ENCODE measurements around the gene COL23A1. TPM values are rescaled to one million over a fixed set of nuclear protein-coding genes. Genes with fewer than 3 reads are reported as not detected.
"Not testable (repeated sequence)": the region's sequence is repeated elsewhere in the genome, so short reads cannot be mapped to it uniquely, and the experiment has no call there.

Gene COL23A1
- total RNA-seq, 2 experiments from 2014 or later, result 0.21 to 0.22 TPM

DNA sequence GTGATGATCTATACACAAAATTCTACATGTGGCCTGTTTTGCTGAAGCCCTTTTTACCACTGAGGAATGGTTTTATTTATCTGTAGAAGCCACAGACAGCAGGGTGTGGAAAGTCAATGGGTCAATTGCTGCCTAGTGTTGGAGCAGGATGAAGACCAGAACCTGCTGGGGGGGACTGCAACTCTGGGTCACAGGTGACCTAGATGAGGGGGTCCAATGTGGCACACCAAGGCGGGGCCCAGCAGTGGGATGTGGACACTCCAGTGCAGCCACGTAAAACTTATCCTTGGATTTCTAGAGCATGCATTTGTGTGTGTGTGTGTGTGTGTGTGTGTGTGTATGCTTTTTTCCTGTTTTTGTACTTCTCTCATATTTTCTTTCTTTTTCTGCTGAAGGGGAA is 210.1 kb downstream of the COL23A1 start:
- no peak overlapping the region for H3K4me3 Mint-ChIP-seq
- H3K27ac Mint-ChIP-seq, result no peak overlapping the region
- no peaks in the 10 kb centered on the region for H3K4me1 Mint-ChIP-seq
- DNase-seq, result no peak
- H3K9me3 Mint-ChIP-seq, result no peaks in the 10 kb centered on the region
- H3K36me3 Mint-ChIP-seq, result no peaks in the 10 kb centered on the region
- no peaks in the 10 kb centered on the region for H3K27me3 Mint-ChIP-seq

DNA sequence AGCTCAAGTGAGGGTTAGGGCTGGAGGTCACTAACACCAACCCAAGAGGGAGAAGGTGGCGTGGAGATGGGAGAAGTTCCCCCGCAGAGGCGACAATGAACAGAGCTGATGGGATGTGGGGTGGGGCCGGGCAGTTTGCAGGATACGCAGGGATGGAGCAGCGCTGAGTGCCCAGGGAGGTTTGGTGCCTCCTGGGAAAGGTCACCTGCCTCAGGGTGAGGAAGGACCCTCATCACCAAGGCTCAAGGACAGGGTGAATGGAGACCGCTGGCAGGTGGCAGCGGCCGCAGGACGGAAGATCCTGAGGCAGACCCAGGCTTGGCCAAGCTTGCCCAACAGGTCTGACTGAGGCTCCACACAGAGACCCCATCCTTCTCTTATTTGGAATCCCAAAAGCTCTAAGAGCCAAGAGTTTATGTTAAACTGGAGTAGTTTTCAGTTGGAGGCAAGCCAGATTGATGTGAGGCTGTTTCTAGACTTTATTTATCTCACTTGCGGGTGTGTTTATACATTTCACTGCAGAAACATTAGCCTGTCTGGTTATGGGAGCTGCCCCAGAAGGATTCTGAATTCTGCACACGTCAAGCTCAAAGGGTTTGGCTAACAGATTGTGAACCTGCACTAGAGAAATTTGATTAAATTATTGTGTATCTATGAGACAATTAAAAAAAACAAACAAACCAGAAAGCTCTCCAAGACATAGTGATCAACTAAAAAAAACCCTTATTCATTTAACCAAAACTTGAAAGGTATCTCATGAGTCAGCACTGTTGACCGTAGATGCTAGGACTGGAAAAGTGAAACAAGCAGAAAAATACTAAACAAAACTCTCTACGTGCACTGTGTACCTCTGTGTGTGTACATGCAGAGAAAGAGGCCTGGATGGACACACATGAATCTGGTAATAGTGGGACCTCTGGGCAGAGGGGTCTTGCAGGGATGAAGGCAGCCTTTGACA is 211.4 kb downstream of the COL23A1 start:
- Mint-ChIP-seq H3K4me3 (no peak overlapping the region), H3K36me3 (no peaks in the 10 kb centered on the region), H3K27me3 (no peaks in the 10 kb centered on the region), H3K27ac (no peak overlapping the region), H3K4me1 (no peaks in the 10 kb centered on the region), H3K9me3 (no peaks in the 10 kb centered on the region)
- no peak for DNase-seq

DNA sequence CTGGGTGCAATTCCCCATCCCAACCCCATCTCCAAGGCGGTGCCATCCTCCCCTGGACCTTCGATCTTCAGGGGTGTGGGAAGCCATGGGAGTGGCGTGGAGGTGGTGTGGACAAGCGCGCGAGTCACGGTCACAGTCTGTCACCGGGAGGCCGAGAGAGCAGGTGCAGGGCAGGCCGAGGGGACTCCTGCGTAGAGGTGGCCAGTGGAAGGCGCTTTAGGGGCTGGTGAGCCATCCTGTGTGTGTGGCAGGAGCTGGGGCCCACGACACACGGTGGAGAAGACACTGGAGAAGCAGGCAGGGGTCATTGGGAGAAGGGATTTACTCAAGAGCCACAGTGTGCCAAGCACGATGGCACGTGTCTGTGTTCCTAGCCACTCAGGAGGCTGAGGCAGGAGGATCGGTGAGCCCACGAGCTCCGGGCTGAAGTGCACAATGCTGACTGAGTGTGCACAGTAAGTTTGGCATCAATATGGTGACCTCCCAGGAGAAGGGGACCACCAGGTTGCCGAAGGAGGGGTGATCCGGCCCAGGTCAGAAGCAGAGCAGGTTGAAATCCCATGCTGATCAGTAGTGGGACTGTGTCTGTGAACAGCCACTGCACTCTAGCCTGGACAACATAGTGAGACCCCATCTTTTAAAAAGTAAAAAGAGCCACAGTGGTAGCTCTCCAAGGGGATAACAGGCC is 212.5 kb downstream of the COL23A1 start:
- Mint-ChIP-seq H3K36me3 (no peaks in the 10 kb centered on the region), H3K4me3 (no peak overlapping the region), H3K27me3 (no peaks in the 10 kb centered on the region), H3K27ac (no peak overlapping the region), H3K9me3 (no peaks in the 10 kb centered on the region), H3K4me1 (no peaks in the 10 kb centered on the region)
- no peak for DNase-seq

DNA sequence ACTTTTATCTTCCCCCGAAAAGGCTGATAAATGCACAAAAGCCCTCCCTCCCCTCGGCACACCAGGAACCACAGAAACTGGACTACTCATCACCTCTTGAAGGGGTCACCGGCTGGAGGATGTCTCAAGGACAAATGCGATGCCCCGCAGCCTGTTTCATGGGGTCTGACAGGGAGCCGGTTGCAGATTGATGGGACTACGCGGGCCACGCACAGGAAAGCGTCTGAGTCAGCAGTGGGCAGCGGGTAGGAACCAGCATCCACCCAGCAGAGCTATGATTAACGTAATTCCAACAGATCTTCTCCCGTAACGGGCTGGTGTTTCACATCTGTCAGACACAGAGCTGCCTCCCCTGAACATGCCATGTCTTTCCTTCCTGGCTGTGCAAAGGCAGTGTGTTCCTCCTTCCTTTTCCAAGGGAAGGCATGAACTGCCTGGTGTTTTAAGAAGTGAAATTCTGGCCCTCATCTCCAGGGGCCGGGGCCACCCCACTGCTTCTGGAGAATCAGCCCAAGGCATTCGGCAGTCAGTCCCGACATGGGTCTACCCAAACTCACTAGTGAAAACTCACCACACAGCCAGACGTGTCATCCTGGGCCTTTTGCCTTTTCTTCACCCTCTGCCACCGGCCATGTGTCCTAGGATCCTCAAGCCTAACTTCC is 213.1 kb downstream of the COL23A1 start:
- no peaks in the 10 kb centered on the region for H3K36me3 Mint-ChIP-seq
- no peaks in the 10 kb centered on the region for H3K4me1 Mint-ChIP-seq
- no peaks in the 10 kb centered on the region for H3K9me3 Mint-ChIP-seq
- H3K27ac Mint-ChIP-seq, result no peak overlapping the region
- no peaks in the 10 kb centered on the region for H3K27me3 Mint-ChIP-seq
- H3K4me3 Mint-ChIP-seq, result no peak overlapping the region
- DNase-seq, result no peak

DNA sequence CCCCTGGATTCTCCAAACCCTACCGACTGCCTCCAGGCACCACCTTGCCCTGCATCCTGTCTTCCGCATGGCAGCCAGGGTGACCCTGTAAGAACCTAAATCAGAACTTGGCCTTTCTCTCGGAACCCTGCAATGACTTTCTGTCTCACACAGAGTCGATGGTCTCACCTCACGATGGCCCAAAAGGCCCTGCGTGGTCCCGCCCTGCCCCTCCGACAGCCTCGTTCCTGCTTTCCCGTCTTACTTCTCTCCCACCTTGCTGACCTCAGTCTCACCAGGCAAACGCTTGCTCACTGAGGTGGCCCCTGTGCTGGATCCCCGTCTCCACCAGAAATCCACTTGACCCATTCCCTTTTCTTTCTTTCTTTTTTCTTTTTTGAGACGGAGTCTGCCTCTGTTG is 214.8 kb downstream of the COL23A1 start:
- Mint-ChIP-seq H3K27me3 (no peaks in the 10 kb centered on the region), H3K36me3 (no peaks in the 10 kb centered on the region), H3K27ac (no peak overlapping the region), H3K9me3 (no peaks in the 10 kb centered on the region), H3K4me3 (no peak overlapping the region), H3K4me1 (no peaks in the 10 kb centered on the region)
- no peak for DNase-seq

DNA sequence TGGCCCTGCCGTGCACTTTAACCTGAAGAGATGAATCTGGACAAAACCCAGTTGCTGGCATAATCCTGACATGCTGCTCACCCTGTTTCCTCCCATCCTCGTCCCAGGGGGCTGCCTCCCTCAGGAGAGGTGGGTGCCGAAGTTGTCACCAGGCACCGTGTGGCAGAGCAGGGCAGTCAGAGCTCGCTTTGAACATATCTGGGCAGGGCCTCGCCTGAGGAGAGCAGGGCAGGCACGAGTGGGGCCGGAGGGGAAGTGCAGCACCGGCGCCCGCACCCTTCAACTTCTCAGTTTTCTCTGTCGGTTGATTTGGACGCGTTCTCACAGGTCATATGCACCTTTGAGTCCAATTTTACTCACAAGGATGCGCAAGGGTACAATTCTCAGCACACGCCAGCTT is 216.5 kb downstream of the COL23A1 start:
- Mint-ChIP-seq H3K4me1 (no peaks in the 10 kb centered on the region), H3K27ac (no peak overlapping the region), H3K27me3 (no peaks in the 10 kb centered on the region), H3K4me3 (no peak overlapping the region), H3K9me3 (peaks cover 1% of the 10 kb centered on the region), H3K36me3 (no peaks in the 10 kb centered on the region)
- no peak for DNase-seq

DNA sequence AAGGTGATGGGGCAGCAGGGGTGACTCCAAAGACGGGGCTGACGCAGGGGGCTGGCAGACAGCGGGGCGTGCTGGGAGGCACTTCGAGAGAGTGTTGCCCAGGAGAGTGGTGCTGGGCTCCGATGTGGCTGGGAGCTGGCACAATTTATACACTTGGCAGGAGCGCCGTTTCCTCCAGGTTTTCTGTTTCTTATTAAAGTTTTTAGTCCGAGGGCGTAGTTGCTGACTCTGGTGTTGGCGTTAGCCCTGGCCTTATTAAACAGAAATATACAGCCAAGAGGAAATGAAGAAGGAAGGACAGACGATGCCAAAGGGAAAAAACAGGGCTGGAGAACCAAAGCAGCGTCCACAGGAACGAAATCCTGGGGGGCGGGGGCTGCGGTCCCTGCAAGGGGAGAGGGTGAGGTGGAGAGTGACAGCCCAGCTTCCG is 218.0 kb downstream of the COL23A1 start:
- Mint-ChIP-seq H3K9me3 (peaks cover 1% of the 10 kb centered on the region), H3K4me3 (no peak overlapping the region), H3K36me3 (no peaks in the 10 kb centered on the region), H3K27ac (no peak overlapping the region), H3K4me1 (no peaks in the 10 kb centered on the region), H3K27me3 (no peaks in the 10 kb centered on the region)
- no peak for DNase-seq

DNA sequence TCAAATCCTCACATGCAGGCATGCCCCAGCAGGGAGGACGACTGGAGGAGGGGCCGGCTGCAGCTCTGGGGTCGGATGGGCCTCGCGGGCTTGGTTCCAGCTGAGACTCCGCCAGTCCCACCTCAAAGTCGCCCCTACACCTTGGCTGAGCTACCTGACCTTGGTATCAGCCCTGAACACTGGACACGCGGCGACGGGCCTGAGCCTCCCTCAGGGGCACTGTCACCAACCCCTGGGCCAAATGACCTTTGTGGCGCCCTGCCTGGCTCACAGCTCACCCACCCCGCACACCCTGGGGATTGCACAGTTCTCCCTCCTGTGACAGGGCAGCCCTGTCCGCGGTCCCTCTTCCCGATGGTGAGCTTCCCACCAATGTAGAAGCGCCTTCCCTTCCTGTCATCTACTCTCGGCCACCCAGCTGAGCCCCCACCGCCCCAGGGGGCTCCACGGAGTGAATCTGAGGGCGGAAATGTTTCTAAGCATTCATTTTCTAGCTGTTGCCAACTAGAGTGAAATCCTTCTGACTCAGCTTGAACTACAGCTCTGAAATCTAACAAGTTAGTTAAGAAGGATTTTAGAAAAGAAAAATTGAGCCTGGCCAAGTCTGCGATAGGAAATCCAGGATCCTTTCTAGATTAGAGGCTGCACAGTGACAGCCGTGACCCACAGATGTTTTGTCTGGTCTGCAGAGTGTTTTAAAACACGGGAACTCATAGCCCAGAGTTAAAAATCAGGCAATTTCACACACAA is 218.7 kb downstream of the COL23A1 start:
- peaks cover 1% of the 10 kb centered on the region for H3K9me3 Mint-ChIP-seq
- no peak for DNase-seq
- H3K27ac Mint-ChIP-seq, result no peak overlapping the region
- H3K4me1 Mint-ChIP-seq, result no peaks in the 10 kb centered on the region
- H3K27me3 Mint-ChIP-seq, result no peaks in the 10 kb centered on the region
- no peaks in the 10 kb centered on the region for H3K36me3 Mint-ChIP-seq
- no peak overlapping the region for H3K4me3 Mint-ChIP-seq

DNA sequence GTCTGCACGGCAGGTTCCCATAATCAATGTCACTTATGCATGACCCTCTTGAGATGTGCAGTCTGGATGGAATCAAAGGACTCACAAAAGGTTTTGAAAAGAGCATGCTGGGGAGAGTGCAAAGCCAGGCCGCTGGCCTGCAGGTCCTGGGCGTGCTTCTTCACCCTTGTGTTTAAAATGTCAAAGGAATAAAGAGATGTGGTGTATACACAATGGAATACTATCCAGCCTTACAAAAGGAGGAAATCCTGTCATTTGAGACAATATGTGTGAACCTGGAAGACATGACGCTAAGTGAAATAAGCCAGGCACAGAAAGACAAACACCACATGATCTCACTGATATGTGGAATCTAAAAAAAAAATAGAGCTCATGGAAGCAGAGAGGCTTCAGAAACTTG is 220.1 kb downstream of the COL23A1 start:
- H3K4me3 Mint-ChIP-seq, result no peak overlapping the region
- no peak overlapping the region for H3K27ac Mint-ChIP-seq
- H3K27me3 Mint-ChIP-seq, result no peaks in the 10 kb centered on the region
- DNase-seq, result no peak
- H3K36me3 Mint-ChIP-seq, result no peaks in the 10 kb centered on the region
- H3K9me3 Mint-ChIP-seq, result peaks cover 1% of the 10 kb centered on the region
- H3K4me1 Mint-ChIP-seq, result no peaks in the 10 kb centered on the region

DNA sequence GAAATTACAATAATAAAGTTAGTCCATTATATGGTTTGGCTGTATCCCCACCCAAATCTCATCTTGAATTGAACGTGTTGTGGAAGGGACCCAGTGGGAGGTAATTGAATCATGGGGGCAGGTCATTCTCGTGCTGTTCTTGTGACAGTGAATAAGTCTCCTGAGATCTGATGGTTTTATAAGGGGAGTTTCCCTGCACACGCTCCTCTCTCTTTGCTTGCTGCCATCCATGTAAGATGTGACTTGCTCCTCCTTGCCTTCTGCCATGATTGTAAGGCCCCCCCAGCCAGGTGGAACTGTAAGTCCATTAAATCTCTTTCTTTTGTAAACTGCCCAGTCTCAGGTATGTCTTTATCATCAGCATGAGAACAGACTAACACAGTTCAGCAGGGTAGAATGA is 220.7 kb downstream of the COL23A1 start:
- not testable (repeated sequence) for H3K9me3 Mint-ChIP-seq, H3K4me3 Mint-ChIP-seq, DNase-seq, H3K27me3 Mint-ChIP-seq, H3K4me1 Mint-ChIP-seq, H3K27ac Mint-ChIP-seq, H3K36me3 Mint-ChIP-seq

DNA sequence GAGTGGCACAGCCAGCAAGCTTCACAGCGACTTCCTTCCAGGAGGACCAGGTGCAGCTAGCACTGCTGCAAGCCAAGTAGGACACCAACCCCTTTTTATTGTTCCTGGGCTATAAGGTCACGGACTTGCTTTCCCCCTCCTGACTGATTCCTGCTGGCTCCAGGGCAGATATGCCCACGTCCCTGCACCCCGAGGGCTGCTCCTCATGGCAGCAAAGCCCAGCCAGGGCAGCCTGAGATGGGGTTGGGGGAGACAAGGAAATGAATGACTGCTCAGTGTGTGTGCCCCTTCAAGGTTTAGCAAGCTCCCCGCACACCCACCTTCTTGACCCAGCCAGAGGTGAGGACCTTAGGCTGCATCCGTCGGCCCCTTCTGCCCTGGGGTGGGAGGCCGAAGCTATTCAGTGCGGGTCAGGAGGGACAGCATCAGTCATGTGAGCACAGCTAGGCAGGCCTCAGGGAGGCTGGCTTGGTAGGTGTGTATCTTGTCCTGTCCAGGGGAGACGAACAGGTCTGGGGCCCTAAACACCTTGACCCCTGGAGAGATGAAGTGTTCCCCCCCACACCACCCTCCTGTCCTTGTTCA is 221.4 kb downstream of the COL23A1 start:
- peaks cover 1% of the 10 kb centered on the region for H3K9me3 Mint-ChIP-seq
- no peak overlapping the region for H3K4me3 Mint-ChIP-seq
- no peaks in the 10 kb centered on the region for H3K27me3 Mint-ChIP-seq
- H3K36me3 Mint-ChIP-seq, result no peaks in the 10 kb centered on the region
- no peaks in the 10 kb centered on the region for H3K4me1 Mint-ChIP-seq
- no peak overlapping the region for H3K27ac Mint-ChIP-seq
- DNase-seq, result no peak

DNA sequence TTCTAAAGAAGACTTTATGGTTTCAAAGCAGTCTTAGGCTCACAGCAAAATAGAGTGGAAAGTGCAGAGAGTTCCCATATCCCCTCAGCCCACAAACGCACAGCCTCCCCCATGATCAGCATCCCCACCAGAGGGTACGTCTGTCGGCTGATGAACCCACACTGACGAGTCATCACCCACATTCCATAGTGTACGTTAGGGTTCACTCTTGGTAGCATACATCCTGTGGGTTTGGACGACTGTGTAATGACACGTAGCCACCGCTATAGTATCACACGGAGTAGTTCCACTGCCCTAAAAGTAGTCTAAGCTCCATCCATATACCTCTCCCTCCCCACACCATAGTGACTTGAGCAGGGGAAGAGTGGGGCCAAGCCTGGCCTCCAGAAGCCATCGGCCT is 221.9 kb downstream of the COL23A1 start:
- H3K27ac Mint-ChIP-seq, result no peak overlapping the region
- H3K27me3 Mint-ChIP-seq, result no peaks in the 10 kb centered on the region
- H3K4me1 Mint-ChIP-seq, result no peaks in the 10 kb centered on the region
- no peaks in the 10 kb centered on the region for H3K36me3 Mint-ChIP-seq
- peaks cover 1% of the 10 kb centered on the region for H3K9me3 Mint-ChIP-seq
- H3K4me3 Mint-ChIP-seq, result no peak overlapping the region
- no peak for DNase-seq

DNA sequence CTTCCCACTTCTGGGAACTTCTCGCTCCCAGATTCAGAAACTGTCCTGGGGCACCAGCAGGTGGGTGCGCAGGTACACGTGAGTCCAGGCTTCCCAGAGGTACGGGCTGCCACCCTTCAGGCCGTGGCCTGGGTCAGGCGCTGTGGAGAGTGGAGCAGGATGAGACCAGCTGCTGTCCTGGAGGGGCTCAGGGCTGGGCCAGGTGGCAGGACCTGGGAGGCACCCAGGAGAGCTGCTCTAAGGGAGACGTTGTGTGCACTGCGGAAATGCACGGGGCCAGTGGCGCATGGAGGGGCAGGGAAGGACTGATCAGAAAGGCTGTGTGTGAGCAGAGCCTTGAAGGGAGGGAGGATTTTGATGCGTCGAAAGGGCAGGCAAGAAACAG is 222.5 kb downstream of the COL23A1 start:
- H3K4me3 Mint-ChIP-seq, result no peak overlapping the region

DNA sequence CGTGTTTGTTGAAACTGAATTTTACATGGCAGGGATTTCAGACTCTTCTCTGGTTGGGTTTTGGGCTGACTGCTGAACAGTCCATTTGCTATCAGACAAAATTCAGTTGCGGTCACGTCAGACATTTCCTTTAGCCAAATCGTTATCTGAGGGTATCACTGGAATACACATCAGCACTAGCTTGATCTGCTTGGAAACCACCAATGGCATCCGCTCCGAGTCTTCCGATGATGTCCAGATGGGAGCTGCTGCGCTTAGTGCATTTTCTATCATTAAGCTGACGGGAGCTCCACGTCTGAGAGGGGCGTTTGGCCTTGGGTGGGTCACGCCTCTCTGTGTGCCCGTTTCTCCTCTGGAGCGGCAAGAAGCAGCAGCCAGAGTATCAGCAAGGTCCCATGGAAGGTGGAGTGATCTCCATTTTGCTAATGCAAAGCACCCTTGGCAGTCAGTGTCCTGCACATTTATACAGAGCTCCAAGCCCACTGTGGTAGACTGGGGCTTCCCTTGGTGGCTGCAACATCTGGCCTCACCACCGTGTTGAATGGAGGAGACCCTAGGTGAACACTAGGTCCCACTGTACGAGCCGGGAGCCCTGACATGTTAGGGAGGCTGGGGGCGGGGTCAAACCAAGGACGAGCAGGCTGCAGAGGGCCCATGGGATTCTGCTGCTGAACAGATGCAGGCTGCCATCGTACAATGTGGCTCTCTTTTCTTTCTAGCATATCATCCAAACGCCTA is 223.0 kb downstream of the COL23A1 start:
- no peak overlapping the region for H3K27ac Mint-ChIP-seq
- no peaks in the 10 kb centered on the region for H3K27me3 Mint-ChIP-seq
- H3K4me1 Mint-ChIP-seq, result no peaks in the 10 kb centered on the region
- H3K9me3 Mint-ChIP-seq, result peaks cover 1% of the 10 kb centered on the region
- H3K4me3 Mint-ChIP-seq, result no peak overlapping the region
- H3K36me3 Mint-ChIP-seq, result no peaks in the 10 kb centered on the region
- DNase-seq, result no peak

More for the DNA sequence above, 222.5 kb downstream of the COL23A1 start:
- Mint-ChIP-seq H3K36me3 (no peaks in the 10 kb centered on the region), H3K27ac (no peak overlapping the region), H3K27me3 (no peaks in the 10 kb centered on the region), H3K9me3 (peaks cover 1% of the 10 kb centered on the region), H3K4me1 (no peaks in the 10 kb centered on the region)
- no peak for DNase-seq

Data from activated naive CD8-positive, alpha-beta T cell treated with anti-CD3 and anti-CD28 coated beads for 36 hours (primary cell).